CD4-positive, alpha-beta T cell (primary cell): Measurements from ENCODE around the gene RYR2. TPM values are rescaled to one million over a fixed set of nuclear protein-coding genes. Genes with fewer than 3 reads are reported as not detected.
"Not testable (repeated sequence)": the region's sequence is repeated elsewhere in the genome, so short reads cannot be mapped to it uniquely, and the experiment has no call there.

Source experiments
- ATAC-seq: fragments of 200-7000 bp; cut with Tn5 transposase; one replicate; pipeline ENCODE4 v1.10.0; 2022; ENCODE audit warnings: mild to moderate bottlenecking; ENCODE audit not compliant: poor library complexity
- CTCF ChIA-PET: fragments of 350-600 bp; sonication (Branson Sonifier 250); formaldehyde crosslinking; loops from one replicate; lab custom pipeline; 2021; ENCODE audit warnings: antibody characterized with exemption, inconsistent platforms; lab: Charles Lee
- POLR2A ChIA-PET: fragments of 350-600 bp; sonication (Branson Sonifier 250); formaldehyde crosslinking; loops from one replicate; lab custom pipeline; 2021; ENCODE audit warnings: antibody characterized with exemption, inconsistent platforms; lab: Charles Lee
- DNase-seq, 14 experiments: peaks; one replicate each; pipeline ENCODE4 v3.0.0-alpha.2; 2013 to 2020; ENCODE audit warnings: mixed read lengths in 2 of 14
- H3K27ac ChIP-seq, 2 donors: one replicate each; pipeline versions ENCODE4 v1.5.1 to v1.7.0; 2013; ENCODE audit warnings: low read length in 2 of 2, low read depth in 1 of 2, mild to moderate bottlenecking in 1 of 2
- H3K27me3 ChIP-seq, 2 experiments: 1 replicate in 1 of 2; 2 replicates in 1 of 2; pipeline versions ENCODE4 v1.6.1 to v1.7.0; 2013; ENCODE audit warnings: low read length in 2 of 2, control low read depth in 1 of 2, mild to moderate bottlenecking in 1 of 2, moderate library complexity in 1 of 2; ENCODE audit not compliant: insufficient read depth in 2 of 2, control insufficient read depth in 1 of 2
- H3K36me3 ChIP-seq: one replicate; pipeline ENCODE4 v1.6.1; 2013; ENCODE audit warnings: low read length, control low read depth; ENCODE audit not compliant: insufficient read depth
- H3K4me1 ChIP-seq: one replicate; pipeline ENCODE4 v1.6.1; 2013; ENCODE audit warnings: low read length, control low read depth; ENCODE audit not compliant: insufficient read depth
- H3K4me3 ChIP-seq: one replicate; pipeline ENCODE4 v1.5.1; 2013; ENCODE audit warnings: mild to moderate bottlenecking, low read length, moderate library complexity
- H3K9me3 ChIP-seq, 2 experiments: 1 replicate in 1 of 2; 2 replicates in 1 of 2; pipeline versions ENCODE4 v1.6.1 to v1.7.0; 2013; ENCODE audit warnings: low read length in 2 of 2, mild to moderate bottlenecking in 2 of 2, control low read depth in 1 of 2, moderate library complexity in 1 of 2; ENCODE audit not compliant: control insufficient read depth in 1 of 2, insufficient read depth in 1 of 2
- H3K27ac Mint-ChIP-seq: one replicate; pipeline ENCODE4 v1.8.0; 2020; ENCODE audit warnings: mixed read lengths
- H3K27me3 Mint-ChIP-seq: one replicate; pipeline ENCODE4 v1.8.0; 2021; ENCODE audit warnings: mixed read lengths
- H3K36me3 Mint-ChIP-seq: one replicate; pipeline ENCODE4 v1.8.0; 2021; ENCODE audit warnings: low read depth, mixed read lengths
- H3K4me1 Mint-ChIP-seq: one replicate; pipeline ENCODE4 v1.8.0; 2021; ENCODE audit warnings: low read depth, mixed read lengths
- H3K4me3 Mint-ChIP-seq: one replicate; pipeline ENCODE4 v1.8.0; 2020; ENCODE audit warnings: mild to moderate bottlenecking, mixed read lengths
- H3K9me3 Mint-ChIP-seq: one replicate; pipeline ENCODE4 v1.8.0; 2020; ENCODE audit warnings: mixed read lengths
- CTCF ChIP-seq: fragments of 200-600 bp; IDR thresholded peaks from one replicate; pipeline ENCODE4 v1.8.0; 2022; ENCODE audit warnings: antibody characterized with exemption, mild to moderate bottlenecking
- intact Hi-C, 2 experiments: fragments of 100-400 bp; cut with DNase I in 1 of 2; cut with micrococcal nuclease in 1 of 2; formaldehyde crosslinking; loops; one replicate each; pipeline versions ENCODE4 v1.15.1 to v1.9.0; 2023 to 2025; cut with DNase I, micrococcal nuclease
- total RNA-seq, 174 experiments: library from RNA in 2 of 174; stranded (reverse) in 2 of 174; gene quantifications; one replicate each; pipeline ENCODE4 v1.2.3 and lab custom pipeline; 2021 to 2026

The RYR2 gene
- total RNA-seq, 2 experiments from 2014 or later, result not detected

- Mint-ChIP-seq H3K4me3 (no peak overlapping the region), H3K9me3 (peaks cover 15% of the 10 kb centered on the region), H3K4me1 (no peaks in the 10 kb centered on the region), H3K27me3 (peaks cover 8% of the 10 kb centered on the region), H3K27ac (no peak overlapping the region), H3K36me3 (no peaks in the 10 kb centered on the region)
- DNase-seq (no peak), ATAC-seq (no peak)
- Histone ChIP-seq H3K4me1 (no peaks in the 10 kb centered on the region), H3K9me3 (peaks cover 2 to 5% of the 10 kb centered on the region in 2 experiments), H3K27me3 (no peaks in the 10 kb centered on the region), H3K4me3 (no peak overlapping the region), H3K27ac (no peak overlapping the region), H3K36me3 (no peaks in the 10 kb centered on the region)
- POLR2A ChIA-PET, result no interaction called here
- CTCF ChIA-PET, result no interaction called here
- intact Hi-C loops, result no loop called here
- TF ChIP-seq CTCF, result no peak
These were observed 549.4 kb downstream of the RYR2 start for GRCh38 chr1:237591353-237591752.

- H3K4me3 Mint-ChIP-seq, H3K4me3 ChIP-seq, DNase-seq, H3K27ac ChIP-seq, H3K4me1 Mint-ChIP-seq, H3K36me3 ChIP-seq, H3K27me3 ChIP-seq, intact Hi-C loops, H3K27me3 Mint-ChIP-seq, POLR2A ChIA-PET, CTCF ChIA-PET, ATAC-seq, H3K36me3 Mint-ChIP-seq, H3K9me3 ChIP-seq, H3K27ac Mint-ChIP-seq, H3K4me1 ChIP-seq: not testable (repeated sequence)
- peaks cover 15% of the 10 kb centered on the region for H3K9me3 Mint-ChIP-seq
These were observed 561.1 kb downstream of the RYR2 start for GRCh38 chr1:237603036-237603568.

GRCh38 chr1:237608433-237608832 lies 566.4 kb downstream of the RYR2 start:
- DNase-seq (no peak), ATAC-seq (no peak)
- Mint-ChIP-seq H3K36me3 (no peaks in the 10 kb centered on the region), H3K27ac (no peak overlapping the region), H3K9me3 (peaks cover 9% of the 10 kb centered on the region), H3K4me1 (no peaks in the 10 kb centered on the region), H3K4me3 (no peak overlapping the region), H3K27me3 (no peaks in the 10 kb centered on the region)
- Histone ChIP-seq H3K4me1 (no peaks in the 10 kb centered on the region), H3K27me3 (no peaks in the 10 kb centered on the region), H3K27ac (no peak overlapping the region), H3K4me3 (no peak overlapping the region), H3K36me3 (no peaks in the 10 kb centered on the region), H3K9me3 (peaks cover 0 to 5% of the 10 kb centered on the region in 2 experiments)
- intact Hi-C loops, result no loop called here
- ChIA-PET POLR2A (no interaction called here), CTCF (no interaction called here)
- no peak for TF ChIP-seq CTCF

GRCh38 chr1:237610157-237610556 lies 568.2 kb downstream of the RYR2 start:
- Mint-ChIP-seq H3K4me3 (no peak overlapping the region), H3K4me1 (no peaks in the 10 kb centered on the region), H3K36me3 (no peaks in the 10 kb centered on the region), H3K27ac (no peak overlapping the region), H3K27me3 (no peaks in the 10 kb centered on the region), H3K9me3 (peaks cover 12% of the 10 kb centered on the region)
- intact Hi-C loops, result no loop called here
- no peak for DNase-seq
- no peak for ATAC-seq
- POLR2A ChIA-PET, result no interaction called here
- H3K9me3 ChIP-seq, result peaks cover 0 to 5% of the 10 kb centered on the region in 2 experiments
- TF ChIP-seq CTCF, result no peak
- CTCF ChIA-PET, result no interaction called here
- H3K27me3 ChIP-seq, result no peaks in the 10 kb centered on the region
- H3K4me1 ChIP-seq, result no peaks in the 10 kb centered on the region
- H3K36me3 ChIP-seq, result no peaks in the 10 kb centered on the region
- no peak overlapping the region for H3K4me3 ChIP-seq
- no peak overlapping the region for H3K27ac ChIP-seq
